Embryonic facial prominence (tissue), 1 donor: ENCODE data around the gene LINC00237.

ENCODE experiments used
- DNase-seq: peaks from one replicate; pipeline ENCODE4 v3.0.0-alpha.2; 2016; ENCODE audit errors: extremely low spot score

The LINC00237 gene

DNA sequence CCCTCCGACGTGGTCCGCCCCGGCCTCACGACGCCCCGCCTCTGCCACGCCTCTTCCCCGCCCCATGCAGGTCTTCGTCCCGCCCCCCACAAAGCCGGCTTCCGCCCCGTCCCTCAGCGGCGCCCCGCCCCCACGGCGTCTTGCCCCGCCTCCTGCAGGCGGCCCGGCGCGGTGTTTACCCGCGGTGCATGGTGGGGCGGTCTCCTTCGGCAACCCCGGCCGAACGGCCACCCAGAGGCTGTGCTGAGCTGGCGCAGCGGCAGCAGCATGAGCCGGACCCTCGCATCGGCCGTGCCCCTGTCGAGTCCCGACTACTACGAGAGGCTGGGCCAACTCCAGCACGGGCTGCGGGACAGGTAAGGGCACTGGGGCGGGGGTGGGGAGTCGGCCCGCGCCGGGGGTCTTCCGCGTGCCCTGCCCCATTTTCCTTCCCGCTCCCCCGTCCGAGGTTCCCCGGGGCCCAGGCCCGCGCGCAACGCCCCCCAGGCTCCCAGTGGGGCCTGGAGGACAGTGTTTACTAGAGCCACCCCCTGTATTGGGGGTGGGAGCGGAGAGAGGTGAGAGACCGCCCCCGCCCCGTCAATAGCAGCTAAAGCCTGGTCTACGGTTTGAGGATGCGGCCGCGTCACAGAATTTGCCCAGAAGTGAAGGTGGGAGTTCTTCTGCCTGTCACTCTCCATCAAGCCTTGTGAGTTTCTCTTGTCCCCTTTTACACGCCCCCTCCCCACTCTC, 19.9 kb upstream of the LINC00237 start, which contains the start of gene KIZ:
Gene KIZ, plus strand, starts transcription at position 234 of the 732 bp plus-strand sequence. Its CDS starts 34 bp downstream, at position 268.
- DNase-seq, result peak; percentile 86

DNA sequence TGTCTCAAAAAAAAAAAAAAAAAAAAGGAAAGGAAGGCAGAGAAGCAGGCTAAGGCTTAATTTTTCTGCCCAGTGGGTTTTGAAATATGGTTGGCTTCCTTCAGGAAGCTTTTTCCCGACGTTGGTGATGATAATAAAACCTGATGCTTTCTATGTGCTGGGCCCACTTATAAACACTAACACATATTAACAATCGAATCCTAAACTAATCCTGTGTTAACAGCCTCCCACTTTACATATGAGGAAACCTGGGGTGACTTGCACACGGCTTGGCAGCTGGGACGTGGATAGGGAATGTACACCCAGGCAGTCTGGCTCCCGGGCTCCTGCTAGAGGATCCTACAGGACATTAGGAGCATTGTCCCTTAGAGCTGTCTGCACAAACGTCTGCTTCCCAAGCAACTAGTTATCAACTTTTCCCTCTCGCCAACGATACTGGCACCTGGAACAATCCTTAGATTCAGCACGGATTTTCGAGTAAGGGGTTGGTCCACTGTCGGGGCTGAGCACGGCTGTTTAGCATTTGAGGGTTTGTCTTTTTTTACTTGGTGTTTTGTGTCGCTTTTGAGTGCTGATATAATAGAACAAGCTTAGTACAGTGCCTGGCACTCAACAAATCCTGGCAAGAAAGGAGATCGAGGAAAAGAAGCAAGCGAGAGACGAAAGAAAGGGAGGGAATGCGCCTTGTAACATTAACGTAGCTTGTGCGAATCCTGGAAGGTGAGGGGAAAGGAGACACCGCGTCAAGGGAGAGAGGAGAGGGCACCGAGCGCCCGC, 19.1 kb upstream of the LINC00237 start:
- no peak for DNase-seq

DNA sequence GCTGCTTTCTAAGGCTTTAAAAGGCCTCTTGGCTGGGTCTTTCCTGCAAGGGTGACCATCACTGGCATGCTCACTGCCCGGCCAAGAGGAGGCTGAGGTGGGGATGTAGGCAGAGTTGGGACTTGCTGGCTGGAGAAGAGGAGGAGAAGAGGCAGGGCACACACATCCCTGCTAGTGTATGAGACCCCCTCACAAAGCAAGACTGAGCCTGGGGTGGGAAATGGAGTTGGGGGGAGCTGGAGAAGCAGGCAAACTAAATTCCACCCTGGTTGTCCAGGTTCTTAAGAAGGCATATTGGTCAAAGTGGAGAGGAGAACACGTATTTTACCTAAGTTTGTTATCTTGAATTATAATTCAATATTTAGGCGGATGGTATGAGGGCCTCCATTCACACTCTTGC, 18.0 kb upstream of the LINC00237 start:
- DNase-seq, result no peak

DNA sequence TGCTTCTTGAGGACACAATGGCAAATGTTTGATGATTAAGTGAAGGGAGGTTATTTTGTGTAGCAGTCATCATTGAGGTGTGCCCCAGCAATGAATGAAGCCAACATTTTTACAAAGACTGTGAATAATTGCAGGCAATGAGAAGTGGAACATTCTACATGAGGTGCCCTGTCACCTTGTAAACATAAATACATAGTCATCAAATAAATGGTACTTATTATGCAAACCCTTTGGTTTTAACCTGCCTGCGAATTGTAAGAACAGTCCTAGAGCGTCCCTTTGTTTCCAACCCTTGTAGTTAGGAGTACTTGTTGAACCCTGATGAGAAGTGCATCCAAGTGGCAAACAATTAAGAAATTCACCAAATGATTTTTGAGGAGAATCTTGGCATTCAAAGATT, 12.6 kb upstream of the LINC00237 start:
- no peak for DNase-seq

DNA sequence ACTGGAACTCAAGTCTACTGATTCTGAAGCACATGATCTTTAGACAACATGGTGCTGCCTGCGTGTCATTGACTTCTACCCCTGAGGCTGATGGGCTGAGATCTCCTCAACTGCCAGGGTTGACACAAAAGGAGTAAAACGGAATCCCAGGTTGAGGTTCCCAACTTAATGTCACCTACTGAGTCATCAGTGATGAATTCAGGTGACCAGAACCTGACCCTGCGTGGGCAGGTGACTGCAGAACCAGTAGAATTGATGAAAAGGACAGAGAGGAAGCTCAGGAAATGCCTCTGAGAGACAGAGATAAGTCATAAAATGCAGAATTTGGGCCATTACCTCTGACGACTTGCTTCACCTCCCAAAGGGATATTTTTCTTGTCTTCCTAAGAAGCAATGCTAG, 12.0 kb upstream of the LINC00237 start:
- no peak for DNase-seq

DNA sequence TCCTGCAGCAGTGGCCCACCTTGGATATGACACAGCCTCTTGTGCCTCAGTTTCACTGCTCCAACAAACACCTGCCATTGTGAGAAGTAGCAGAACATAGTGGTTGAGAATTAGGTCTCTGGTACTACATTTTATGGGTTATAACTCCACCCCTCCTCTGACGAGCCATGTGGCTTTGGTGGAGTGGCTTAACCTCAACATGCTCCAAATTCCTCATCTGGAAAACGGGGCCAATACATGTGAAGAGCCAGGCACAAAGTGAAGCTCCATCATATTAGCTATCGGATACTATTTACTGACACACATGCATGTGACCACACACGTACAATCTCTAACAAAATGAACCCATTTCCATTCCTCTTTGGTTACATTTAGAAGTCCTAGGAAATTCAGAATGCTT, 11.4 kb upstream of the LINC00237 start:
- no peak for DNase-seq

DNA sequence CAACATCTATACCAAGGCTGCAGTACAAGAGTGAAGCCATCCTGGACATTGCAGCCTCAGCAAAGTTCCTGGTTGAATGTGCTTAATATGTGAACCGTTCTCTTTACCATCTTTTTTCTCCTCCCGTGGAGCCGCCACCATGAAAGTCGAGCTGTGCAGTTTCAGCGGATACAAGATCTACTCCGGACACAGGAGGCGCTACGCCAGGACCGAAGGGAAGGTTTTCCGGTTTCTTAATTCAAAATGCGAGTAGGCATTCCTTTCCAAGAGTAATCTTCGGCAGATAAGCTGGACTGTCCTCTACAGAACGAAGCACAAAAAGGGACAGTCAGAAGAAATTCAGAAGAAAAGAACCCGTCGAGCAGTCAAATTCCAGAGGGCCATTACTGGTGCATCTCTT, 8.4 kb upstream of the LINC00237 start:
- no peak for DNase-seq

DNA sequence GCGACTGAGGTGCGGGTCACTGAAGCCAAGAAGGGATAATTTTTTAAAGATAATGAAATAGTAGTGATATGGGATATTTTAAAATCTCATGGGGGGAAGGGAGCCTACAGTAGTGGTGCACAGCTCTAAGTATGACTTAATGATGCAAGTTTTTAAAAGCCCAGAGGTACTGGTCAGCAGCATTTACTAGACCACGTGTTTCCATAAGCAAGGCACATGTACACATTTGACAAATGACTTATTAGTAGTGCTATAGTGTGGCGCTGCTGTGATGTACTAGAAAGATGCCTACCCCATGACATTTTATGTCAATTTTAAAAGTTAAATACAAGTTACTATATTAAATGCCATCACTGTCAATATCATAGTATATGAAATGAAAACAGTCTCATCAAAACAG, 7.5 kb upstream of the LINC00237 start:
- no peak for DNase-seq

DNA sequence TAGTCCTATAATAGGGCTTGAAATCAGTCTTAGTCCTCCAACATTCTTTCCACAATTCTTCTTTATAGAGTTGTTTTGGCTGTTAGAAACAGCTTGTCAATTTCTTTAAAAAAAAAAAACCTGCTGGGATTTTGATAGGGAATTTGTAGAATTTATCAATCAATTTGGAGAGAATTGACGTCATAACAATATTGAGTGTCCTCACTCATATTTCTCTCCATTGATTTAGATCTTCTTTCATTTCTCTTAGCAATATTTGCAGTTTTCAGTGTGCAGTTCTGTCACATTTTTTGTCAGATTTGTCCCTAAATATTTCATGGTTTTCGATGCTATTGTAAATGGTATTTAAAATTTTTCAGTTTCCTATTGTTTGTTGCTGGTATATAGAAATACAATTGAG, 5.3 kb upstream of the LINC00237 start:
- DNase-seq, result no peak

DNA sequence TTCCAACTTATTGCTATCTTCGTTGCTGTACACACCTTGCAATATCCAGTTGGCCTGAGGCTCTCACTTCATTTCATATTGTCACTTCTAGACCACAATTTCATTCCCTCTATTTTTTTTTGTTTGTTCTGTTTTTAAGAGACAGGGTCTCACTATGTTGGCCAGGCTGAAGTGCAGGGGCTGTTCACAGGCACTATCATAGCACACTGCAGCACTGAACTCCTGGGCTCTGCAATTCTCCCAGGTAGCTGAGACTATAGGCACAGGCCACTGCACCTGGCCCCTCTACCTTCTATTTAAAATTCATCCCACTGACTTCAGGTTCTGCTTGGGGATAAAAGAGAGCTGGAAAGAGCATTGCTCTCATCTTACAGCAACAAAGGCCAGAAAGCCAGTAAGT, 4.7 kb upstream of the LINC00237 start:
- no peak for DNase-seq

DNA sequence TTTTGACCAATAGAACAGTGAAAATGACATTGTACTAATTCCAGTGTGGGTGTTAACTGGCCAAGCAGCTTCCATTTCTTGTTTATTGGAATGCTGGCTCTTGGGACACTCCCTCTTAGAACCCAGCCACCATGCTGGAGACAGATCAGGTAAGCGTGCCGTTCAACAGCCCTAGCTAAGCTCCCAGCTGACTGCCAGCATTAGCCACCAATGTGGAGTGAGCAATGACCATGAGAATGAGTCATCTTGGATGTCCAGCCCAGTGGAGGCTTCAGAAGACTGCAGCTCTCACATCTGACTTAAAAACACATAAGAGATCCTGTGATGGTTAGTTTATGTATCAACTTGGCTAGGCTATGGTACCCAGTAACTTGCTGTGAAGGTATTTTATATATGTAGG, 3.0 kb upstream of the LINC00237 start:
- no peak for DNase-seq

DNA sequence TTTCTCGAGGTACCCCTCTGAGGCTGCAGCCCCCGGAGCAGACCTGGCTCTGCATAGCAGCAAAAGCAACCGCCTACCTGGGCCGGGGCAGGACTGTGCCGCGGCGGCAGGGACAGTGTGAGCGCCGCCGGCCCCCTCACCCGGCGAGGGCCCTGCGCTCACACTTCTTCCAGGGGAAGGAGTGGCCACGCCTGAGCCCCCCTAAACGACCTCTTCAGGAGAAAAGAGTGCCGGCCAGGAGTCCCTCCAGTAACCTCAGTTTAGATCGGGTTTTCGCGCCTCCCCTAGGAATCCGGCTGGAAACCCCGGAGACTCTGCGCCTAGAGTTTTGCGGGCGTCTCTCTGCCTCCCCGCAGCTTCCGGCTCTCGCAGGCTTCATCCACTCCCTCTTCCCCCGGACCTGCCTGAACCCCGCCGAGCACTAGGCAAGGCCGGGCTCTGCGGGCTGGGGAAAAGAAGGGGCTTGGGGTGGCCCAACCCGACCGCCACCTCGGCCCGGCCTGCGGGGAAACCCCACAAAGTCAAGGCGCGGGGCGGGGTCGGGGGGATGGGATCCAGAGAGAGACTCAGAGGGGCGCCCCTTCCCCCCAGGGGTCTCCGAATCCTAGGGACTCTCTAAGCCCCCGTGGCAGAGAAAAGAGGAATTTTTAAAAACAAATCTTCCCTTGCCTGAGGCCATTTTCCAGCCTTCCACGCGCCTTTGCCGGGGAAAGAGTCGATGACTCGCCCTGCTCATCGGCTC, 558 bp downstream of the LINC00237 start:
- DNase-seq, result no peak

DNA sequence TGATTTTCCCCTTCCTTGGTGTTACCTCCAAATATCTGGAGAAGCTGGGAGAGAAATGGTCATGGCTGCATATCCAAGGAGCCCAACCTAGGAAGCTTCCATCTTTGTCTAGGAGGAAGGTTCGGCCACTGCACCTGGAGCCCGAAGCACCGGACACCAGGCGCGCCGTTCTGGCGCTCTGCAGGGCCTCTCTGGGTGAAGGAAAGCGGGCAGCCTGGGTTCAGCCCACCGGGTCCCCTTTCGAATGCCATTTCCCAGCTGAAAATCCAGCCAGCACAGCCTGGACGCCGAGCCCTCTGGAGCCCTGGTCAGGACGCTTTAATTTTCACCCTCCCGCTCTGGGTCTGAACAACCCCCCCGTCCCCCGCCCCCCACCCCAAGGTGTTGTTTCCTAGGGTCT, 1.2 kb downstream of the LINC00237 start:
- DNase-seq, result no peak

DNA sequence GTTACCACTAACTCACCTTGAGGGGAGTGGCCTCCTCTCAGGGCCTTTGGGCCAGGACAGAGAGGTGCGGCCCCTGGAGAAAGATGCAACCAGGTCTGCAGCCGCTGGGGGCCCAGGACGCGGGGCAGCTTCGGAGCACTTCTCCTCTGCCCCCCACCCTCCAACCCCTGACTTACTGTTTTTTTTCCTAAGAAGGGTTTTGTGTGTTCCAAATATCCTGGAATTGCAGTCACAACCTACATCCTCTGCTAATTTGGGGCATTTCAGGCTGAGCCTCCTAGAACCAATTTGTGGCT, 1.7 kb downstream of the LINC00237 start:
- no peak for DNase-seq

DNA sequence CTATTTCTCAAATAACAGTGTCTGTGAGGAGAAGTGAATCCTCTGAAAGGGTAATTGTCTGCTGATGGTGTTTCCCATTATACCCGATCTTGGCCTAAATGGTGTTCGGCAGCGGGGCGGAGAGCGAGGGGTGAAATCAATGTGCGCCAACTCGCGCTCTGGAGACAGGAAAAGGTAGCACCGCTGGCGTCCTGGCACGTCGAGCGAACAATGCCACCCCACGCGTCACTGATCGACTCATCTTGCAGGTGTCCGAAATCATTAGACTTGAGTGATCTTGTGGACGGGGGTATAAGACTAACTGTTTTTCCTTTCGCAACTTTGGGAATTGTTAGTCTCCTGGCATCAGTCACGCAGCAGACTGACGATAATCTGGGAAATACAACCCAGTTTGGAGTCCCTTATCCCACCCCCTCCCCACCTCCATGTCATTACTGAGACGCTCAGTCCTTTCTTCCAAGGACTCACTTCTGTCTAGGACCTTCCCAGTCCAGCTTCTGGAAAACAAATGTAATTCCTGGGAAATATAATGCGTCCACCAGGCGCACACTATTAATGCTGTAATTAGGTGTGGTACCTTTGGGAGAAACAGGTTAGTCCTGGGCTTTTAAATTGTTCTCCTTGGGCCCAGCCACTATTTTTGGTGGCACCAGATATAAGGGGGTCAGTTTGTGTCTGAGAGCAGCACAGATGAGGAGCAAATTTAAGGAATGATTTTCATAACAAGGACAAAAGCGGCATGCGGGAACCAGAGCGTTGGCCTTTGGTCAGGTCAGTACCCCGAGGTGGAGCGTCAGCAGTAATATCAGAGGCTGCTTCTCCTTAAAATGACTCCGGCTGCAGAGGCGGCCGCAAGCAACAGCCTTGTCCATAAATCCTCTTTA, 2.3 kb downstream of the LINC00237 start:
- DNase-seq, result no peak

DNA sequence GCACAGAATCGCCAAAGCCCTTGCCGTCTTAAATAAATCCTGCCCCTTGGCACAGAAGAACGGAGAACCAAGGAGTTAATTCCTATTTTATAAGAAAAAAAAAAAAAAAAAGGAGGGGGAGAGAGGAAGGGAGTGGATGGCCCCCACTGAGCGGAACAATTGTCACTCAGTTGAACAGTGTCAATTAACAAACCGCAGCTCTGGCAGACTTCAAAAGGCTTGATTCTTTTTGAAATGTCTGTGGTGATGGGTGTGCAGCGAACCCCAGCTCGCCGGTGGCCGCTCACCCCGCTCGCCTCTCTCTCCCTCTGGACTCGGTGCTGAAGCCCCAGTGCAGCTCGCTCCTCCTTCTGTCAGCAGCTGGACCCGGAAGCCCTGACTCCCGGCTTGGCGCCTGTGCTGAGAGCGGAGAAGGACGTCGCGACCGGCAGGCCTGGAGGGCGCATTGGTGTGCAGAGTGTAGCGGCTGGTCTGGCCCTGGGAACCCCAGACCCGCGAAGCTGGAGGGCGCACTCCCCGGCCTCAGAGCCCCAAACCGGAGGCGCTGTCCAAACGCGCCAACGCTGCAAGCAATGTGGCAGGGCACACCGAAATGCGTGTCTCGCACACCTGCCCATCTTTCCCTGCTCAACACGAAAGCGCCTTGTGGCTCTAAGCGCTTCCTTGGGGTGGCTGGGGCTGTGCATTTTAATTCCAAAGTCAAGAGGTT, 3.4 kb downstream of the LINC00237 start:
- no peak for DNase-seq

DNA sequence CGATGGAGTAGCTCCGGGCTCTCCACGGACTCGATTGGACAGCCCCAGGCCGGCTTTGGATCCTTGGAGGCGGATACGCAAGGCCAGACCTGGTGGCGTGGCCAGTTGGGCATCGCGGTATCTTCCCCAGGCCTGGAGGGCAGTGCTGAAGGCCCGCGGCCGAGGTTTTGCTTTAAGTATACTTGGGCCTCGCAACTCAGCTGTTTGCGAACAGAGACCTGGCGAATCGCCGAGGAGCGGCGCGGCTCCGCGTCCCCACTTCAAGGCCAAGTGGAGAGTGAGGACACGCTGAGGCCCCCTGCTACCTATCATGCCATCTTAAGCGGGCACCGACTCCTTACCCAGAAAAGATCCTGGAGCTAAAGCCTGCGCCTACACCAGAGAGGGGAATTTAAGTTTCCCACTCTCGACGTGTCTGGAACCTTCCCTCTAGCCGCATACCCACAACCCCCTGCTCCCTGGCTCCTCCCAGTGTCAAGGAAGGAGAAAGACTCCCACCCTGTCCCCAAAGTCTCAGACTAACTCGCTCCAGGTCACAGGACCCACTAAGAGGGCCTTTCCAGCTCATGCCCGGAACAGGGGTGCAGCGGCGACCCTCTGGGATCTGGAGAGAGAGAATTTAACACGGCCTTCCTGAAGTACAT, 4.1 kb downstream of the LINC00237 start:
- no peak for DNase-seq

DNA sequence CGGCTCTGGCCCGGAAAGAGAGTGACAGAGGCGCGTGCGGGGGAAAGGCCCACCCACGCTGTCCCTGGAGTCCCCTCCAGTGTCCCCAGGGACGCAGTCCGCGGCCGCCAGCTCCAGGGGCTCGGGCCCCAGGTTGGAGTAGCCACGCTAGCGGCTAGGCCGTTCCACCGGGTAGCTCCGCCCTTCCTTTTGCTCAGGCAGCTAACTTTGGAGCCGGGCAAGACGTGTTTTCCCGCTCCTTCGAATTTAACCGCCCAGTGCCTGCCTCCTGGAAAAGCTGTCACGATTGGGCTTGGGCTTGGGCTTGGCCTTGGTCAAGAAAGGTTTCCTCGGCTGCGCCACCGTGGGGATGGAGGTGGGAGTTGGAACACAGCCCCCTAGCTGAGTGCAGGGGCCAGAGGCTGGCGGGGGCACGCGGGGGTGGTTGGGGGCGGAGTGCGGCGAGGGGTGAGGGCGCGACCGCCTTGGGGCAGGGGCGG, 4.7 kb downstream of the LINC00237 start:
- DNase-seq, result no peak

DNA sequence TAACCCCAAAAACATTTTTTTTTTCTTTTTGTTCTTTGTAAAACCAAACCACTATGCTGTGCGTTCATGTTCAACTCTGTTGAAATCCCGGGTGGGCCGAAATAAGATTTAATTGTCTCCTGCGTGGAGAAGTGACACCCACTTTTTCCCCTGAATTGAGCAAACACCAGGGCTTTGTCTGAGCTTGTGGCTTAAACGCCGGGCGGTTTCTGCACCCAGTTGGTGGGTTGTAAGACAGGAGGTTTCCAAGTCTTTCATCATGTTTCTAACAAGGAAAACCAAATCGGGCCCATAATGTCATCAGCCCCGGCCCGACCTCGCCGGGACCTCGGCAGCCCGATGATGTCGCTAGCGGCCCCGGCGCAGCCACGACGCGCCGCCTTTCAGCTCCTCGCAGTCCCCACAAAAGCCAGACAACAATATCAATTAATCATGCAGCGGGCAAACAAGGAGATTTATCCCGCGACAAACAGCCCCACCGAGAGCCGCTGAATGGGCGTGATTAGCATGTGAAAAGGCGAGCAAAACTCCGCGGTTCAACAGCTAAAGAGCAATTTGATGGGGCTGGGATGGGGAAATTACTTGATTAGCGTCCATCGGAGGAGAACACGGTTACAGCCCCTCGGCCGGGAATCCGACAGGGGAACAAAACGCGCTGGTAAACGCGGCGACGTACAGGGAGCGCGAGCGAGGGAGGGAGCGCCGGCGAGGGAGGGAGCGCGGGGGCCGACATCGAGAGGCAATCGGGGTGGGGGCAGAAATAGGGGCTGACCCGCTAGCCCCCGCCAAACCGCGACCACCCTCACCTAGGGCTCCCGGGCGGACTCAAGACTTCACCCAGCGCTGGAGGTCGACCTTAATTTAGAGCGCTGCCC, 5.3 kb downstream of the LINC00237 start:
- DNase-seq, result no peak
